ENCODE measurements around the gene GJD3.

The GJD3 gene

DNA sequence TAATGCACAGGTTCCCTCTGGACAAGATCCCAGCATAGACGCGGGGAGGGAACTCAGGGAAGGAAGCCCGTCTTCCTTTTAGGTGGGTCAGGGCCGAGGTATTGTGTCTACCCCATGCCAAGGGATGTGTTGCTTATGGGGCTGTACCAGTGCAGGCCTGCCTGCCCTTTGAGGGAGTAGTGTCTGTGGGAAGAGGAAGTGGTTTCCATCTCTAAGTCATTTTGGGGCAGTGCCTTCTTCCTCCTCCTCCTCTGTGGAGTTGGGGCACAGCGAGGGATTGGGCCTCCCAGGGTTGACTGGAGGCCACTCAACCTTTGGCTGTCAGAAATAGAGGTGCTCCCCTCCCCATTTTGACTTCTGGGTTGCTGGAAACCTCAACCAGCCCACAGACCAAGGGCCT lies 26.5 kb downstream of the GJD3 start:
- no peak for DNase-seq

DNA sequence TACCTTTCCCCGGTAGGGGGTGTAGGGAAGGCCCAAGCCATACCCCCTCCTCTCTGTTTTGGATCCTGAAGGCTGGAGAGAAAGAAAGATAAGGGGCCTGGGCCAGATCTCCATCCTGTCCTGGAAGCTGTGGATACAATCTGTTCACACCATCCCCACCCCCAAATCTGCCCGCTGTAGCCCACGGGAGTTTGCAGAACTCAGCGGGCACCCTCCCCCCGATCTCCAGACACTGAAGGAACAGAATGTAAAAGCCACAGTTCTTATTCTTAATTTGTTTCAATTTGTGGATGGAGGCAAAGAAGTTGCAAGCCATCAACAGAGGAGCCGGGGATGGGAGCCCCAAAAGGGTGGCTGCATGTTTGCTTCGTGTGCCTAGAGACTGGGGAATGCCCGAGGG lies 27.2 kb downstream of the GJD3 start:
- DNase-seq = no peak

- no peak for DNase-seq
Measured at GRCh38 chr17:40335620-40336019, 28.9 kb downstream of the GJD3 start.

DNA sequence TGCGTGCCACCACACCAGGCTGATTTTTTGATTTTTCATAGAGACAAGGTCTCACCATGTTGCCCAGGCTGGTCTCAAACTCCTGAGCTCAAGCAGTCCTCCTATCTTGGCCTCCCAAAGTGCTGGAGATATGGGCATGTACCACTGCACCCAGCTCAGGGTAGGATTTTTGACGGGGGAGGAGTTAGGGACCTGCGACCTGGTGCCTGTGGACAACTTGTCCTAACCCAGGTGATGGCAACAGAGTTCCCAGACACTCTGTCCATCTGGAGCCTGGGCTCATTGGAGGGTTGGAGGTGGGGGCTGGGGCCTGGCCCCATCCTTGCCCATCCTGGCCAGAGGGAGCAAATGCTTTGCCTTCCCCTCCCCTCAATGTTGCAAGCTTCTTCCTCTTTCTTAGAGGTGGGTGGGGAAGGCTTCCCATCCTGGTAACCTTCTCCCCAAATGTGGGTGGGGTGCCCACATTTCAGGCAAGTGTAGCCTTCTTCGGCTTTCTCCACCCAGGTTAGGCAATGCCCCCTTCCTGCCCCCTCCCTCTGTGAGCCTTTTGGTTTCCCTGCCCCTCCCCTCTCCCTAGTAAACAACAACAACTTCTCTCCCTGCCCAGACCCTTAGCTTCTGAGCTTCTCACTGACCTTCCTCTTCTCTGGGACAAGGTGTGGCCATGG lies 30.6 kb downstream of the GJD3 start:
- DNase-seq = no peak

DNA sequence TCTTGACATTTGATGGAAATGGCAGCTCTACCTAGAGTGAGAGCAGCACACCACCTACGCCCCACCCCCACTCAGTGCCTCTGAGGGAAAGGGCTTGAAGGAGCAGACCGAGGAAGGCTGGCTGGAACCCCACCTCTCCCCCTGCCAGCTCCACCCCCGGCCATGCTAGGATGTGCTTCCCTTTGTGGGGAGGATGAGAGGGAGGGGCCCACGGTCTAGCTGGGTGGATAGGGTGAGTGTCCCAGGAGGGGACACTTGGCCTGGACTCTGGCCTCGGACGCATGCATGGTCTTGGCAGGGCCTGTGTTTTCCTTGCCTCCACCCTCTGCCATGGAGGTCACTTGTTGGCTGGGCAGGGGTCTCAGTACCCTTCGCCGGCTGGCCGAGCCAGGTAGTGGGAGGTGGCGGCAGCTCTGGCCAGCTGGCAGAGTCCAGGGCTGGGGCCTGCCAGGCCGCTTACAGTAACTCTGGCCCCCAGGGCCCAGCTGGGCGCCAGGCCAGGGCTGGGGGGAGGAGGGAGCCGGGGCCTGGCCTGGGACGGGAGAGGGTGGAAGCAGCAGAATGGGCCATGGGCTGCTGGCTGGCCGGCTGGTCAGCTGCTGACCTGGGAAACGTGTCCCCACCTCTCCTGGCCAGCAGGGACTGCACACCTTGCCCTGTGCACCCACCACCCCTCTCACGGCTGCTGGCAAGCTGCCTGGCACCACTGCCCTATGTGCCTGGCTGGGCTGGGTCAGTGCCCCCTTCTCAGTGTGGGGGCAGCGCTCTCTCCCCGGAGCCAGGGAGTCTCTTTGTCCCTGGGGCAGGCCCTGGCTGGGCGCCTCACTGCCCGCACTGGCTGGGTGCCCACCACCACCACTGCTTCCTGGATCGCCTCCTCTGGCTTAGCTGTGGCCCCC lies 32.5 kb downstream of the GJD3 start:
- no peak for DNase-seq

GRCh38 chr17:40330850-40331470 lies 33.6 kb downstream of the GJD3 start:
- DNase-seq = no peak

- no peak for DNase-seq
Measured at GRCh38 chr17:40329839-40330794, 34.4 kb downstream of the GJD3 start.

GRCh38 chr17:40328386-40328766 lies 36.2 kb downstream of the GJD3 start:
- DNase-seq = no peak

DNA sequence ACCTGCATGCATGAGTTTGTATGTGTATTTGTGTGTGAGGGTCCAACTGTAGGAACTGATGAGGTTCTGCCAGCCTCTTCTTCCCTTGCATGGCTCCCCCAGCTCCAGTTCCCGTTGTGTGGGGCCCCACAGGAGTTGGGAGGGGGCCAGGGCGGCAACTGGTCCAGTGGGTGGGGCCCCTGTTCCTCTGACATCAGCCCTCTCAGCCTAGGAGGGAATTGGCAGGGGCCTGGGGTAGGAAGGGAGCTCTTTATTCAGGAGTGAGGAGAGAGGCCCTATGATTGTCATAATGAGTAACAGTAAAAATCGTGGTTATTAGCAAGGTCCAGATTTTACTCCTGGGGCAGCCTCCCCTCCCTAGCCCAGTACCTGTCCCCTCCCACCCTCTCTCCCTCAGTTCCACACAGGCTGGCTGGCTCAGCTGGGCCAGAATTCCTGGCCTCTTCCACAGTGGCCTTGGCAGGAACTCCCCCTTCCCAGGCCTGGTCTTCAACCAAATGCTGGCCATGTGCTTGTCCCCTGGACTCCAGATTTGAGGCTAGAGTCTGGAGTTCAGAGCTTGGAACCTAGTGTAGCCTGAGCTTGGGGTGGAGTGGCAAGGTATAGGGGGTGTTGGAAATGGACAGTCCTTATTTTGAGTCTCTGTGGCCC lies 36.7 kb downstream of the GJD3 start:
- no peak for DNase-seq

DNA sequence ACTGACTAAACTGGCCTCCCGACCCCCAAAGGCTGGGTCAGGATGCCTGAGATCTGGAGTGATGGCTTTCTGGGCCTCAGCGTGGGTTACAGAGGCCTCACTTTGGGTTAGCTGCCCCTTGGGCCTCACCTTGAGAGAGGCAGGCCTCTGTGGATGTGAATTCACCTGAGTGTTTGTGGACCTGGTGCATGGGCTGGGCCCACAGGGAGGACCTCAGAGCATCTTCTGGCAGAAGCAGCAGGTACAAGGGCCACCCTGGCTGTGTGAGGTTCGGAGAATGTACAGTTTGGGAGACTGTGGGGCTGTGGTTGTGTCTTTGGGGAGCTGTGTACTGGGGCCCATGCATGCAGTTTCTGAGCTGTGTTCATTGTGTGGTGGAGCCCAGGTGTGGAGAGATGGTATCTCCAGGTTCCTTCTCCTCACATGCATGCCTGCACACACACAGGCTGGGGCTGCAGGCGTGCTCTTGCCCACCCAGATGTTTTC lies 37.2 kb downstream of the GJD3 start:
- DNase-seq = no peak

DNA sequence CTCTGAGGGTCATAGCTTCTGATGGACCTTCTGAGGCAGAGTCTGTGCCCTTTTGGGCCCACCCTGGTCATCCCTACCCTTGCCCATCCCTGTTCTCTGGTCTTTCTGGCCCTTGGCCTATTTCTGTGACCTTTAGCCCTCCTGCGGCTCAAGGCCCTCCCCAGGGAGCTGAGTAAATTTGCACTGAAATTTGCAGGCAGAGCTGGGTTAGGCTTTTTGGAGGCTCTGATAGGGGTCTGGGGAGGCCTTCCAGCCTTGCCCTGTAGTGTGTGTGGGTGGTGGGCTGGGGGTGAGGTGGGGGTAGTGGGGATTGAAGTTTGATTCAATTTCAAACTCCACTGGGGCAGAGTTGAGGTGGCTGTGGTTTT lies 37.7 kb downstream of the GJD3 start:
- no peak for DNase-seq

GRCh38 chr17:40326014-40326831 lies 38.3 kb downstream of the GJD3 start:
- no peak for DNase-seq

- no peak for DNase-seq
Measured at GRCh38 chr17:40325156-40326013, 39.2 kb downstream of the GJD3 start.

DNA sequence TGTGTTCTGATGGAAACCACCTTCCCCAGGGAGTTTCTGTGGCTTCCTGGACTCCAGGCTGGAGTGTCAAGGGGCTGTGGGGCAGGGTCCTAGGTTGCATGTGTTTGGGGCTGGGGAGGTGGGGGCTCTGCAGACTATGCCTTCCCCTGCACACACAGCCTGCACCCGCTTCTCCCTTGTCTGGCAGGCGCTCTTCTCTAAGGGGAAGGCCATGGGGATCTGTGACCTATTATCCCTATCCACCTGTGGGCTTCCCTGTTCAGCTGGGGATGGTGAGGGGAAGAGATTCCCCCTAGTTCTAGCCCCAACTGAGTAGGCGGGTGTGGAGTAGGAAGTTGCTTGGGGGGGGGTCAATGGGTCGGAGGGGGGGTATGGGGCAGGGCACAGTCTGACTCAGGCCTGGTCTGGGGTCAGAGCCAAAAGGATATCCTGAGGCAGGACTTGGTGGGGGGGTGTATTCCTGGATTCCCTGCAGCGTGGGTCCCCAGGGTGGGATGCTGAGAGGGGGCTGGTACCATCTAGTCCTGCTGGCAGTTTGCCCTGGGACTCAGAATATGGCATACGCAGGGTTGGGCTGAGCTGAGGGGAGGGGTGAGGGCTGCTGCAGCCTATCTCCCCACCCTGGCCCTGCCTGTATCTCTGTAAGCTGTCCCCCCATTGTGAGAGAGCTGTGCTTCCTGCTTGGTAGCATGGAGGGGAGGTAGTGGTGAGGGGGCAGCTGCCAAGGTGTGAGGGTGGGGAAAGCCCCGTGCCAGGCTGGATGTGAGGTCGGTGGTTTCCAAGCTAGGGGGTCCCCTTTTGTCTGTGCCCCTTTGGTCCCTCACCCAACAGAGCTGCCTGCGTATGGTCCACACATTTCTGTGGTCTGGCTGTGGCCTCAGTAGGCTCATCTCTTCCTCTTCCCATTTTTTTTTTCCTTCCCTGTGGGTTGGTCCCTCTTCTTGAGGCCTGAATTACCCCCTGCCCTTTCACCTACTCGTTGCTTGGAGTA lies 40.9 kb downstream of the GJD3 start:
- peak; percentile 40 for DNase-seq

- DNase-seq = peak; percentile 73
Measured at GRCh38 chr17:40322358-40323315, 41.9 kb downstream of the GJD3 start.

DNA sequence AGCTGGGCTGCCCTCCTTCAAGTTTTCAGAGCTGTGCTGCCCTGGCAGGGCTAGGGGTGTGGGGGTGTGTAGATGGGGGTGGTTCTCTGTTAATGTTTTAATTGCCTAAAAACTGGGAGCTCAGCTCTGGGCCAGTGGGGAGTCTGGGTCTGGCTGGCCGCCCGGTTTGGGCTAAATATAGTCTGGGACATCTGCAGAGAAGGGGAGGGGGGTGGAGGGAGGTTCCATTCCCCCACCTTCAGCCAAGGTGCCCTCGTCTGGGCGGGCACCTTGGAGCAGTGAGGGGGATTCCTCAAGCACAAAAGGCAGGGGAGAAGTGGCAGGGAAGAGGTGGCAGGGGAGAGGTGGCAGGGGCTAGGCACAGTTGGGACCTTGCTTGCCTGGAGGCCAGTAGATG lies 42.6 kb downstream of the GJD3 start:
- peak; percentile 27 for DNase-seq

DNA sequence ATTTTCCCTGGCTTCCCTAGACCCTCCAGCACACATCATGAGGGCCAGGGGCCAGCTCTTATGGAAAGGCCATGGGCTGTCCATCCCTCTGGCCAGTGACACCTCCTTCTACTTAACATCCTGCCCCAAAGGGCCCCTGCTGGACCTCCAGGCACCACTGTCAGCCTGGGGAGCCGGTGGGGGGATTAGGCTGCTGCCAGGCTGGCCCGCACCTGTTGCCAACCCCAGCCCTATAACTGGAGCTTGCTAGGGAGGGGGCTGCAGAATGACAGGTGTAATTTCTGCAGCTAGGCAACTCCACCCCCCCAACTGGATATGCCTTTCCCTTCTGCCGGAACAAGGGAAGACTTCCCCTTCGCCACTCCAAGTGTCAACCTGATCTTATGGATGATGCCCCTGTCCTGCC lies 43.0 kb downstream of the GJD3 start:
- DNase-seq = no peak

All from HCEC 1CT (cell line).